Measurements from ENCODE around the gene IRF4.

DNA sequence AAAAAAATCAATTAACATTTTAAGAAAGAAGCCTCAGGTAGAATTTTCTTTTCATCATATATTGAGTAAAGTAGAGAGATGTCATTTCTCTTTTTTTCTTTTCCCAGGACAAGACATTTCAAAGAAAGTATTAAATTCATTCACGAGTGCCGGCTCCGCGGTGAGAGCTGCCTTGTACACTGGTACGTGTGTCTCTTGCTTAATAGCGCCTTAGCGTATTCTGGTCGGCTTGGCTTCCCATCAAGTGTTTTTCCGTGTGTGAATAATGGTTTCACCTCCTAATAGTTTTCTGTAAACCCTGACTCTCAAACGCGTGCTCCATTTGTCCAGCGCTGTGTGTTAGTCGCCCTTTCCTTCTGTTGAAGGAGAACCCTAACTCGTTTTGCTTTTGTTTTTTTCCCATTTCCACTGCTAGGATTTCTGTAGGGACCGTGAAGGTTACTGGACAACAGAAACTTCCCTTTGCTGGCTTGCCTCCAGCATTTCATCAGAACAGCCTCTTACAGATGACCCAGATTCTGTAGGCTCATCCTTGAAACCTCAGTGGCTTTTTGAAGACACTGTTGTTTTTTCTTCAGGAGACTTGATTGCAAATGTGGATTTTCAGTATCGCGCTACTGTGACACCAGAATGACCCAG is 45.7 kb upstream of the IRF4 start:
- TF ChIP-seq CTCF (IDR thresholded peaks at IDR 0.05), result no peak
- no peak for TF ChIP-seq YY1 (IDR thresholded peaks at IDR 0.05; ENCODE audit: low read depth)
- TF ChIP-seq, protein P1, sequence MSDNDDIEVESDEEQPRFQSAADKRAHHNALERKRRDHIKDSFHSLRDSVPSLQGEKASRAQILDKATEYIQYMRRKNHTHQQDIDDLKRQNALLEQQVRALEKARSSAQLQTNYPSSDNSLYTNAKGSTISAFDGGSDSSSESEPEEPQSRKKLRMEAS (IDR thresholded peaks at IDR 0.05; ENCODE audit: low read depth), result no peak
- TF ChIP-seq, protein P2, sequence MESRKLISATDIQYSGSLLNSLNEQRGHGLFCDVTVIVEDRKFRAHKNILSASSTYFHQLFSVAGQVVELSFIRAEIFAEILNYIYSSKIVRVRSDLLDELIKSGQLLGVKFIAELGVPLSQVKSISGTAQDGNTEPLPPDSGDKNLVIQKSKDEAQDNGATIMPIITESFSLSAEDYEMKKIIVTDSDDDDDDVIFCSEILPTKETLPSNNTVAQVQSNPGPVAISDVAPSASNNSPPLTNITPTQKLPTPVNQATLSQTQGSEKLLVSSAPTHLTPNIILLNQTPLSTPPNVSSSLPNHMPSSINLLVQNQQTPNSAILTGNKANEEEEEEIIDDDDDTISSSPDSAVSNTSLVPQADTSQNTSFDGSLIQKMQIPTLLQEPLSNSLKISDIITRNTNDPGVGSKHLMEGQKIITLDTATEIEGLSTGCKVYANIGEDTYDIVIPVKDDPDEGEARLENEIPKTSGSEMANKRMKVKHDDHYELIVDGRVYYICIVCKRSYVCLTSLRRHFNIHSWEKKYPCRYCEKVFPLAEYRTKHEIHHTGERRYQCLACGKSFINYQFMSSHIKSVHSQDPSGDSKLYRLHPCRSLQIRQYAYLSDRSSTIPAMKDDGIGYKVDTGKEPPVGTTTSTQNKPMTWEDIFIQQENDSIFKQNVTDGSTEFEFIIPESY (IDR thresholded peaks at IDR 0.05; ENCODE audit: borderline replicate concordance, low read depth), result no peak
- no peak for TF ChIP-seq POLR2AphosphoS5 (IDR thresholded peaks at IDR 0.05; ENCODE audit: low read depth, low read length)

Measured in SK-N-SH (cell line).